Measurements from ENCODE around the gene TMEM182. TPM values are rescaled to one million over a fixed set of nuclear protein-coding genes. Genes with fewer than 3 reads are reported as not detected.

The TMEM182 gene
- polyA plus RNA-seq, 1 donor (not counting 4 experiments of a cell fraction or from before 2014, with no cell fraction given) = 3.5 TPM

DNA sequence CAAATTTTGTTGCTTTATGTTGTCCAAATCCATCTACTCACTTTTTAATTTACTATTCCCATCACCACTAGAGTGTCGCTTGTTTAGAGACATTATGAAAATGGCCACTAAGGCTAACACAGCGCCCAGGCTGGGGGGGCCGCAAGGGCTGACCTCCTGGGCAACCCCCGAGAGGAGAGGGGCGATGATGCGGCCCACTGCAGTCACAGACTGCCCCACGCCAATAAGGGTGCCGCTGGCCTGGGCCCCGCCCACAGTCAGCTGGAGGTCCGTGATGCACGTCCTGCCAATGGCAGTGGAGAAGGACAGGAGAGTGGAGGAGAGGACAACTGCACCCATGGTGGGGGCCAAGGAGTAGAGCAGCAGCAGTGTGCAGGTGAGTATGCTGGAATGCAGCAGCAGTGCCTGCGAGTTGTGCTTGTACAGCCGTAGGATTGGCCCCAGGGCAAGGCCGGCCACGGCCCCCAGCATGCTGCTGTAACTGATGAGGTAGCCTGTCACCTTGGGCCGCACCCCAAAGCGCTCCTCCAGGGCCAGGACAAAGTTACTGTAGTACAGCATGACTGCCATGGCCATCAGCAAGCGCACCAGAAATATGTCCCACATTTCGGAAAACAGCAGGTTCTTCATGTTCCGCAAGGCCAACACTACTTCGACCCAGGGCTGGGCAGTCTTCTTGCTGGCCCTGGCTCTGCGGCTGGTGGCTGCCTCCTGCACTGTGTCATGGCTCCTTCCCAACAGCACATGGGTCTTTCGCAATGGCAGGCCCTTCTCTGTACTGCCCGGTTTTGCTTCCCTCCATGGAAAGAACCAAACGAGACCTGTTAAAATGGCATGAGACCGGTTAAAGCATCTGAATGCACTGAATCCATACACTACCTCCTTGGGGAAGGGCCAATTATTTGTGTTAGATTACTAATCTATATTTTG lies 43.2 kb upstream of the TMEM182 start:
- H2AFZ ChIP-seq (ENCODE audit: control insufficient read depth, low read length) = no peak overlapping the region
- H3K27ac ChIP-seq (ENCODE audit: control insufficient read depth, insufficient read depth, low read length) = no peak overlapping the region
- no peak overlapping the region for H3K9ac ChIP-seq (ENCODE audit: control insufficient read depth, extremely low read depth, insufficient read depth, low read length)
- no peak overlapping the region for H3K4me2 ChIP-seq (ENCODE audit: control insufficient read depth, extremely low read depth, insufficient read depth, low read depth, low read length)
- H3K79me2 ChIP-seq (ENCODE audit: control insufficient read depth, insufficient read depth, low read length) = no peaks in the 10 kb centered on the region
- no peak overlapping the region for H3K4me3 ChIP-seq (ENCODE audit: control insufficient read depth in 2 of 3, extremely low read depth in 1 of 3, insufficient read depth in 2 of 3, low read depth in 1 of 3, low read length in 3 of 3)
- no peak for TF ChIP-seq EZH2 (IDR thresholded peaks at IDR 0.05; ENCODE audit: low read length)
- TF ChIP-seq, protein P1, sequence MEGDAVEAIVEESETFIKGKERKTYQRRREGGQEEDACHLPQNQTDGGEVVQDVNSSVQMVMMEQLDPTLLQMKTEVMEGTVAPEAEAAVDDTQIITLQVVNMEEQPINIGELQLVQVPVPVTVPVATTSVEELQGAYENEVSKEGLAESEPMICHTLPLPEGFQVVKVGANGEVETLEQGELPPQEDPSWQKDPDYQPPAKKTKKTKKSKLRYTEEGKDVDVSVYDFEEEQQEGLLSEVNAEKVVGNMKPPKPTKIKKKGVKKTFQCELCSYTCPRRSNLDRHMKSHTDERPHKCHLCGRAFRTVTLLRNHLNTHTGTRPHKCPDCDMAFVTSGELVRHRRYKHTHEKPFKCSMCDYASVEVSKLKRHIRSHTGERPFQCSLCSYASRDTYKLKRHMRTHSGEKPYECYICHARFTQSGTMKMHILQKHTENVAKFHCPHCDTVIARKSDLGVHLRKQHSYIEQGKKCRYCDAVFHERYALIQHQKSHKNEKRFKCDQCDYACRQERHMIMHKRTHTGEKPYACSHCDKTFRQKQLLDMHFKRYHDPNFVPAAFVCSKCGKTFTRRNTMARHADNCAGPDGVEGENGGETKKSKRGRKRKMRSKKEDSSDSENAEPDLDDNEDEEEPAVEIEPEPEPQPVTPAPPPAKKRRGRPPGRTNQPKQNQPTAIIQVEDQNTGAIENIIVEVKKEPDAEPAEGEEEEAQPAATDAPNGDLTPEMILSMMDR (optimal IDR thresholded peaks at IDR 0.05 in 1 of 3, IDR thresholded peaks at IDR 0.05 in 1 of 3, conservative IDR thresholded peaks at IDR 0.05 in 1 of 3; ENCODE audit: extremely low read depth in 1 of 3, insufficient read depth in 2 of 3, low read length in 3 of 3) = no peak
- peaks cover 2 to 5% of the 10 kb centered on the region in 2 experiments for H3K36me3 ChIP-seq (ENCODE audit: control insufficient read depth in 2 of 2, extremely low read depth in 1 of 2, insufficient read depth in 2 of 2, low read length in 2 of 2)
- H4K20me1 ChIP-seq (ENCODE audit: control insufficient read depth, extremely low read depth, insufficient read depth, low read length) = no peaks in the 10 kb centered on the region
- dilution Hi-C loops (cut with MboI; ENCODE audit: extremely low pct_ligation_motif_present, low sequenced_read_pairs) = no loop called here
- no peaks in the 10 kb centered on the region for H3K4me1 ChIP-seq (ENCODE audit: control insufficient read depth, extremely low read depth, insufficient read depth, low read length)
- H3K27me3 ChIP-seq (ENCODE audit: control insufficient read depth, extremely low read depth, insufficient read depth, low read length) = no peaks in the 10 kb centered on the region
- H3K9me1 ChIP-seq (ENCODE audit: control insufficient read depth, extremely low read depth, insufficient read depth, low read length) = no peaks in the 10 kb centered on the region
- FAIRE-seq (no peak), DNase-seq (ENCODE audit: low read depth, low spot score) (no peak)
- H3K9me3 ChIP-seq (ENCODE audit: control insufficient read depth, low read depth, low read length) = no peaks in the 10 kb centered on the region

DNA sequence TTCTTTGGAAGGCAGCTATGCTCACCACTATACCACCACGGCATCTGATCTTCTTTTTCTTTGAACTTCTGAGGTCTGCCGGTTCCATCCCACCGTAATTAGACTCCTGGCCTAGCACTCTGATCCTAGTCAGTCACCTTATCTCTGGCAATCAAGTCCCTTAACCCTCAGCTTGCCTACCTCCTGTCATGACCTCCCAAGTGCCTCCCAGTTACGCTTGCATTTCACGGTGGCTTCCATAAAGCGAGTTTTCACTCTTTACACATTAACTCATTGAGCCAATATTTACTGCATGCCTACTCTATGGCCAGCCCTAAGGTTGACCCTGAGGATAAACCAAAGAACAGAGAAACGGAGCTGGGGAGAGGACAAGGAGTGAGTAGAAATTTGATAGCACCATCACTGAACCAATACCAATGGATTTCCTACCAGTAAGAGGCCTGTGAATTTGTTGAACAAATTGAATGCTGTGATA lies 37.8 kb upstream of the TMEM182 start:
- no peaks in the 10 kb centered on the region for H4K20me1 ChIP-seq (ENCODE audit: control insufficient read depth, extremely low read depth, insufficient read depth, low read length)
- no peaks in the 10 kb centered on the region for H3K9me1 ChIP-seq (ENCODE audit: control insufficient read depth, extremely low read depth, insufficient read depth, low read length)
- FAIRE-seq (no peak), DNase-seq (ENCODE audit: low read depth, low spot score) (no peak)
- no peak overlapping the region for H3K4me2 ChIP-seq (ENCODE audit: control insufficient read depth, extremely low read depth, insufficient read depth, low read depth, low read length)
- no peak for TF ChIP-seq EZH2 (IDR thresholded peaks at IDR 0.05; ENCODE audit: low read length)
- TF ChIP-seq, protein P1 (optimal IDR thresholded peaks at IDR 0.05 in 1 of 3, IDR thresholded peaks at IDR 0.05 in 1 of 3, conservative IDR thresholded peaks at IDR 0.05 in 1 of 3; ENCODE audit: extremely low read depth in 1 of 3, insufficient read depth in 2 of 3, low read length in 3 of 3) = no peak
- H2AFZ ChIP-seq (ENCODE audit: control insufficient read depth, low read length) = no peak overlapping the region
- H3K79me2 ChIP-seq (ENCODE audit: control insufficient read depth, insufficient read depth, low read length) = no peaks in the 10 kb centered on the region
- dilution Hi-C loops (cut with MboI; ENCODE audit: extremely low pct_ligation_motif_present, low sequenced_read_pairs) = no loop called here
- no peak overlapping the region for H3K27ac ChIP-seq (ENCODE audit: control insufficient read depth, insufficient read depth, low read length)
- no peak overlapping the region for H3K9ac ChIP-seq (ENCODE audit: control insufficient read depth, extremely low read depth, insufficient read depth, low read length)
- H3K36me3 ChIP-seq (ENCODE audit: control insufficient read depth in 2 of 2, extremely low read depth in 1 of 2, insufficient read depth in 2 of 2, low read length in 2 of 2) = peaks cover 0 to 5% of the 10 kb centered on the region in 2 experiments
- no peaks in the 10 kb centered on the region for H3K9me3 ChIP-seq (ENCODE audit: control insufficient read depth, low read depth, low read length)
- no peaks in the 10 kb centered on the region for H3K27me3 ChIP-seq (ENCODE audit: control insufficient read depth, extremely low read depth, insufficient read depth, low read length)
- no peak overlapping the region for H3K4me3 ChIP-seq (ENCODE audit: control insufficient read depth in 2 of 3, extremely low read depth in 1 of 3, insufficient read depth in 2 of 3, low read depth in 1 of 3, low read length in 3 of 3)
- H3K4me1 ChIP-seq (ENCODE audit: control insufficient read depth, extremely low read depth, insufficient read depth, low read length) = no peaks in the 10 kb centered on the region

All from keratinocyte (primary cell).